HepG2 (cell line): ENCODE data around the gene TRAK1. TPM values are rescaled to one million over a fixed set of nuclear protein-coding genes. Genes with fewer than 3 reads are reported as not detected.
A peak's percentile ranks its signal among the peaks of the same experiment; 100 is the strongest.

Experiments
- CHD4 ChIP-seq: fragments of 200-600 bp; sonication (generic); IDR thresholded peaks from 2 replicates; pipeline ENCODE4 v1.7.0; 2017; ENCODE audit warnings: mild to moderate bottlenecking, low read length, borderline replicate concordance
- GABPB1 ChIP-seq: IDR thresholded peaks from 2 replicates; pipeline ENCODE4 v1.6.1; 2016; ENCODE audit warnings: mild to moderate bottlenecking, missing genetic modification reagents, moderate library complexity, missing compliant biosample characterization
- HMG20B ChIP-seq: conservative IDR thresholded peaks from 2 replicates; pipeline ENCODE4 v1.6.1; 2016; ENCODE audit warnings: missing genetic modification reagents, missing compliant biosample characterization
- KDM6A ChIP-seq: IDR thresholded peaks from 2 replicates; pipeline ENCODE4 v1.6.1; 2016; ENCODE audit warnings: low read depth
- MIER3 ChIP-seq: IDR thresholded peaks from 2 replicates; pipeline ENCODE4 v1.6.1; 2016; ENCODE audit warnings: missing compliant biosample characterization, borderline replicate concordance
- NCOR1 ChIP-seq: fragments of 200-600 bp; sonication (generic); IDR thresholded peaks from 2 replicates; pipeline ENCODE4 v1.7.0; 2017; ENCODE audit warnings: antibody characterized with exemption, low read length, borderline replicate concordance
- POLR2G ChIP-seq: fragments of 200-400 bp; formaldehyde crosslinking; IDR thresholded peaks from 2 replicates; pipeline ENCODE4 v1.6.1; 2018; ENCODE audit warnings: mild to moderate bottlenecking, low read depth, low read length, moderate library complexity
- RFXAP ChIP-seq: sonication (generic); formaldehyde crosslinking; IDR thresholded peaks from 2 replicates; pipeline ENCODE4 v1.4.0; 2020; ENCODE audit warnings: missing genetic modification reagents, borderline replicate concordance
- SMC3 ChIP-seq: IDR thresholded peaks from 2 replicates; pipeline ENCODE4 v1.6.1; 2011; ENCODE audit warnings: low read length, improper control_type of control experiment
- SP4 ChIP-seq: sonication (generic); formaldehyde crosslinking; IDR thresholded peaks from 2 replicates; pipeline ENCODE4 v1.8.1; 2023; ENCODE audit warnings: mild to moderate bottlenecking, missing genetic modification reagents
- SRY ChIP-seq: sonication (generic); formaldehyde crosslinking; IDR thresholded peaks from 2 replicates; pipeline ENCODE4 v1.8.0; 2022; ENCODE audit warnings: mild to moderate bottlenecking, missing genetic modification reagents
- TOPORS ChIP-seq: sonication (generic); formaldehyde crosslinking; IDR thresholded peaks from 2 replicates; pipeline ENCODE4 v1.8.0; 2023; ENCODE audit warnings: mild to moderate bottlenecking, missing genetic modification reagents
- ZBTB20 ChIP-seq: sonication (generic); formaldehyde crosslinking; IDR thresholded peaks from 2 replicates; pipeline ENCODE4 v1.8.1; 2023; ENCODE audit warnings: missing genetic modification reagents, low read depth, mild to moderate bottlenecking, borderline replicate concordance
- ZBTB25 ChIP-seq: IDR thresholded peaks from 2 replicates; pipeline ENCODE4 v1.6.1; 2018; ENCODE audit warnings: missing genetic modification reagents
- ZBTB49 ChIP-seq: sonication (generic); formaldehyde crosslinking; IDR thresholded peaks from 2 replicates; pipeline ENCODE4 v1.4.0; 2020; ENCODE audit warnings: missing genetic modification reagents, borderline replicate concordance
- ZFP36L1 ChIP-seq: sonication (generic); formaldehyde crosslinking; IDR thresholded peaks from 2 replicates; pipeline ENCODE4 v1.8.0; 2022; ENCODE audit warnings: mild to moderate bottlenecking, missing genetic modification reagents, moderate library complexity
- ZKSCAN8 ChIP-seq: IDR thresholded peaks from 2 replicates; pipeline ENCODE4 v1.6.1; 2016; ENCODE audit warnings: borderline replicate concordance, missing genetic modification reagents, missing compliant biosample characterization
- ZNF251 ChIP-seq: sonication (generic); formaldehyde crosslinking; IDR thresholded peaks from 2 replicates; pipeline ENCODE4 v1.9.0; 2021; ENCODE audit warnings: mild to moderate bottlenecking, missing genetic modification reagents
- ZNF263 ChIP-seq: sonication (generic); formaldehyde crosslinking; IDR thresholded peaks from 2 replicates; pipeline ENCODE4 v1.4.0; 2020; ENCODE audit warnings: missing genetic modification reagents
- ZNF326 ChIP-seq: sonication (generic); formaldehyde crosslinking; IDR thresholded peaks from 2 replicates; pipeline ENCODE4 v1.4.0; 2020; ENCODE audit warnings: missing genetic modification reagents, borderline replicate concordance
- ZNF772 ChIP-seq: sonication (generic); formaldehyde crosslinking; IDR thresholded peaks from 2 replicates; pipeline ENCODE4 v1.5.0; 2020; ENCODE audit warnings: mild to moderate bottlenecking, missing genetic modification reagents
- ZNF780A ChIP-seq: sonication (generic); formaldehyde crosslinking; IDR thresholded peaks from 2 replicates; pipeline ENCODE4 v1.8.0; 2022; ENCODE audit warnings: mild to moderate bottlenecking, missing genetic modification reagents, moderate library complexity
- ZSCAN22 ChIP-seq: sonication (generic); formaldehyde crosslinking; IDR thresholded peaks from 2 replicates; pipeline ENCODE4 v1.4.0; 2020; ENCODE audit warnings: mild to moderate bottlenecking, missing genetic modification reagents
- polyA plus RNA-seq, 8 experiments: library from polyadenylated mRNA; depleted of rRNA in 3 of 8; stranded (reverse) in 7 of 8; unstranded in 1 of 8; fragments of >200 nt; fragmentation: Illumina TruSeq in 4 of 8; extraction: Trizol in 4 of 8; gene quantifications; 2 replicates each; pipeline versions ENCODE4 v1.2.1 to v1.2.3, GENCODE V29; 2011 to 2016; ENCODE audit warnings: low read depth in 4 of 8, missing spikeins in 1 of 8, mixed read lengths in 1 of 8; ENCODE audit not compliant: insufficient read depth in 1 of 8
- total RNA-seq, 5 experiments: library from RNA; depleted of rRNA; stranded (reverse); fragments of >200 nt; fragmentation: Illumina TruSeq; extraction: Trizol; gene quantifications; 2 replicates each; pipeline ENCODE4 v1.2.3, GENCODE V29; 2016; ENCODE audit warnings: low read depth in 1 of 5
- TF ChIP-seq, protein P1 (sequence below): sonication (generic); formaldehyde crosslinking; IDR thresholded peaks from 2 replicates; pipeline ENCODE4 v1.4.0; 2020; ENCODE audit warnings: missing genetic modification reagents
- TF ChIP-seq, protein P2 (sequence below): sonication (generic); formaldehyde crosslinking; IDR thresholded peaks from 2 replicates; pipeline ENCODE4 v1.8.1; 2023; ENCODE audit warnings: missing genetic modification reagents, inconsistent platforms, borderline replicate concordance

The TRAK1 gene
- total and polyA plus RNA-seq, 2 of the 13 experiments (the other 11 are each of a cell fraction or from before 2014, with no cell fraction given), result 20.5 to 46.6 TPM

- no peak for TF ChIP-seq ZBTB20
- no peak for TF ChIP-seq ZKSCAN8 (CRISPR knock-in tag)
- TF ChIP-seq ZNF251 (CRISPR knock-in tag), result no peak
- no peak for TF ChIP-seq SMC3
- 0 out of 2 replicates have a peak, but pooled peaks have one; percentile 15 for TF ChIP-seq MIER3
- TF ChIP-seq ZNF263 (CRISPR knock-in tag), result peak; percentile 84
- TF ChIP-seq ZSCAN22, result no peak
- TF ChIP-seq NCOR1, result no peak
- TF ChIP-seq SRY (CRISPR knock-in tag), result no peak
- no peak for TF ChIP-seq ZNF326 (CRISPR knock-in tag)
- no peak for TF ChIP-seq KDM6A (CRISPR knock-in tag)
- peak; percentile 28; the same call in 1 of the 2 replicates for TF ChIP-seq SP4 (CRISPR knock-in tag)
- TF ChIP-seq ZFP36L1, result no peak
- TF ChIP-seq CHD4, result no peak
- TF ChIP-seq POLR2G, result peak; percentile 73
- TF ChIP-seq TOPORS (CRISPR knock-in tag), result no peak
- TF ChIP-seq ZBTB25 (CRISPR knock-in tag), result no peak
- peak; percentile 65 for TF ChIP-seq GABPB1 (CRISPR knock-in tag)
- no peak for TF ChIP-seq ZNF780A (CRISPR knock-in tag)
- TF ChIP-seq ZBTB49 (CRISPR knock-in tag), result no peak
- TF ChIP-seq, protein P1, sequence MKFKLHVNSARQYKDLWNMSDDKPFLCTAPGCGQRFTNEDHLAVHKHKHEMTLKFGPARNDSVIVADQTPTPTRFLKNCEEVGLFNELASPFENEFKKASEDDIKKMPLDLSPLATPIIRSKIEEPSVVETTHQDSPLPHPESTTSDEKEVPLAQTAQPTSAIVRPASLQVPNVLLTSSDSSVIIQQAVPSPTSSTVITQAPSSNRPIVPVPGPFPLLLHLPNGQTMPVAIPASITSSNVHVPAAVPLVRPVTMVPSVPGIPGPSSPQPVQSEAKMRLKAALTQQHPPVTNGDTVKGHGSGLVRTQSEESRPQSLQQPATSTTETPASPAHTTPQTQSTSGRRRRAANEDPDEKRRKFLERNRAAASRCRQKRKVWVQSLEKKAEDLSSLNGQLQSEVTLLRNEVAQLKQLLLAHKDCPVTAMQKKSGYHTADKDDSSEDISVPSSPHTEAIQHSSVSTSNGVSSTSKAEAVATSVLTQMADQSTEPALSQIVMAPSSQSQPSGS (CRISPR knock-in tag), result no peak; the same call in 1 of the 2 replicates
- TF ChIP-seq, protein P2, sequence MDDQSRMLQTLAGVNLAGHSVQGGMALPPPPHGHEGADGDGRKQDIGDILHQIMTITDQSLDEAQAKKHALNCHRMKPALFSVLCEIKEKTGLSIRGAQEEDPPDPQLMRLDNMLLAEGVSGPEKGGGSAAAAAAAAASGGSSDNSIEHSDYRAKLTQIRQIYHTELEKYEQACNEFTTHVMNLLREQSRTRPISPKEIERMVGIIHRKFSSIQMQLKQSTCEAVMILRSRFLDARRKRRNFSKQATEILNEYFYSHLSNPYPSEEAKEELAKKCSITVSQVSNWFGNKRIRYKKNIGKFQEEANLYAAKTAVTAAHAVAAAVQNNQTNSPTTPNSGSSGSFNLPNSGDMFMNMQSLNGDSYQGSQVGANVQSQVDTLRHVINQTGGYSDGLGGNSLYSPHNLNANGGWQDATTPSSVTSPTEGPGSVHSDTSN, result no peak
- no peak for TF ChIP-seq ZNF772 (CRISPR knock-in tag)
- no peak for TF ChIP-seq RFXAP
- no peak for TF ChIP-seq HMG20B (CRISPR knock-in tag)
These were observed 68.7 kb downstream of the TRAK1 start (continued) for GRCh38 chr3:42159706-42160472.
